DND-41 (cell line): ENCODE results near the gene CEP192.

Experiments used
- EZH2 ChIP-seq: IDR thresholded peaks from 3 replicates; pipeline ENCODE4 v1.6.1; 2012; ENCODE audit warnings: borderline replicate concordance, low read depth, mild to moderate bottlenecking, moderate library complexity, low read length, inconsistent platforms; ENCODE audit not compliant: severe bottlenecking
- TF ChIP-seq, protein P1 (sequence below): IDR thresholded peaks from 2 replicates; pipeline ENCODE4 v1.5.1; 2012; ENCODE audit warnings: borderline replicate concordance, low read length, moderate library complexity, mild to moderate bottlenecking; ENCODE audit not compliant: poor library complexity, severe bottlenecking; ENCODE audit errors: extremely low read depth

DNA sequence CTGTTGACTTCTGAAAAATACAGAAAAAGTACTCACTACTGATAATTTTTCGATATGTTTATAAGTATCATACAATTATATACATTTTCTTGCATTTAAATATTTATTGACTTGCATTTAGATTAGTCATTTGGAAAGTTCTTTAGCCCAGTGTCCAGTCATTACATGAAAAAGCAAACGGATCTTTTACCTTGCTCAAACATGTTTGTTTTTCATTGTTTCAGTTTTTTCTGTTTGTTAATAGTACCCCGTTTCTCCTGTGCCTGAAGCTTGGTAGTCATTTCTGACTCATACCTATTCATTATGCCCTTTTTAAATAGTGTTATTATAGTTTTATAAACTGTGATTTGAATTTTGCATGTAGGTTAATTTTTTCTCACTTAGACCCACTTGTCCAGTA is 28.1 kb downstream of the CEP192 start:
- TF ChIP-seq, protein P1, sequence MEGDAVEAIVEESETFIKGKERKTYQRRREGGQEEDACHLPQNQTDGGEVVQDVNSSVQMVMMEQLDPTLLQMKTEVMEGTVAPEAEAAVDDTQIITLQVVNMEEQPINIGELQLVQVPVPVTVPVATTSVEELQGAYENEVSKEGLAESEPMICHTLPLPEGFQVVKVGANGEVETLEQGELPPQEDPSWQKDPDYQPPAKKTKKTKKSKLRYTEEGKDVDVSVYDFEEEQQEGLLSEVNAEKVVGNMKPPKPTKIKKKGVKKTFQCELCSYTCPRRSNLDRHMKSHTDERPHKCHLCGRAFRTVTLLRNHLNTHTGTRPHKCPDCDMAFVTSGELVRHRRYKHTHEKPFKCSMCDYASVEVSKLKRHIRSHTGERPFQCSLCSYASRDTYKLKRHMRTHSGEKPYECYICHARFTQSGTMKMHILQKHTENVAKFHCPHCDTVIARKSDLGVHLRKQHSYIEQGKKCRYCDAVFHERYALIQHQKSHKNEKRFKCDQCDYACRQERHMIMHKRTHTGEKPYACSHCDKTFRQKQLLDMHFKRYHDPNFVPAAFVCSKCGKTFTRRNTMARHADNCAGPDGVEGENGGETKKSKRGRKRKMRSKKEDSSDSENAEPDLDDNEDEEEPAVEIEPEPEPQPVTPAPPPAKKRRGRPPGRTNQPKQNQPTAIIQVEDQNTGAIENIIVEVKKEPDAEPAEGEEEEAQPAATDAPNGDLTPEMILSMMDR: no peak
- TF ChIP-seq EZH2: no peak
